ENCODE data around the gene USP4.

GRCh38 chr3:49316696-49317457, 23.0 kb downstream of the USP4 start:
- TF ChIP-seq, protein P1, sequence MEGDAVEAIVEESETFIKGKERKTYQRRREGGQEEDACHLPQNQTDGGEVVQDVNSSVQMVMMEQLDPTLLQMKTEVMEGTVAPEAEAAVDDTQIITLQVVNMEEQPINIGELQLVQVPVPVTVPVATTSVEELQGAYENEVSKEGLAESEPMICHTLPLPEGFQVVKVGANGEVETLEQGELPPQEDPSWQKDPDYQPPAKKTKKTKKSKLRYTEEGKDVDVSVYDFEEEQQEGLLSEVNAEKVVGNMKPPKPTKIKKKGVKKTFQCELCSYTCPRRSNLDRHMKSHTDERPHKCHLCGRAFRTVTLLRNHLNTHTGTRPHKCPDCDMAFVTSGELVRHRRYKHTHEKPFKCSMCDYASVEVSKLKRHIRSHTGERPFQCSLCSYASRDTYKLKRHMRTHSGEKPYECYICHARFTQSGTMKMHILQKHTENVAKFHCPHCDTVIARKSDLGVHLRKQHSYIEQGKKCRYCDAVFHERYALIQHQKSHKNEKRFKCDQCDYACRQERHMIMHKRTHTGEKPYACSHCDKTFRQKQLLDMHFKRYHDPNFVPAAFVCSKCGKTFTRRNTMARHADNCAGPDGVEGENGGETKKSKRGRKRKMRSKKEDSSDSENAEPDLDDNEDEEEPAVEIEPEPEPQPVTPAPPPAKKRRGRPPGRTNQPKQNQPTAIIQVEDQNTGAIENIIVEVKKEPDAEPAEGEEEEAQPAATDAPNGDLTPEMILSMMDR (IDR thresholded peaks at IDR 0.05; ENCODE audit: insufficient read depth, low read length) = no peak
- TF ChIP-seq POLR2AphosphoS5 (IDR thresholded peaks at IDR 0.05; ENCODE audit: low read depth) (no peak), GABPA (IDR thresholded peaks at IDR 0.05; ENCODE audit: low read depth) (no peak), SPI1 (IDR thresholded peaks at IDR 0.05; ENCODE audit: borderline replicate concordance, low read depth) (no peak)
- TF ChIP-seq, protein P2, sequence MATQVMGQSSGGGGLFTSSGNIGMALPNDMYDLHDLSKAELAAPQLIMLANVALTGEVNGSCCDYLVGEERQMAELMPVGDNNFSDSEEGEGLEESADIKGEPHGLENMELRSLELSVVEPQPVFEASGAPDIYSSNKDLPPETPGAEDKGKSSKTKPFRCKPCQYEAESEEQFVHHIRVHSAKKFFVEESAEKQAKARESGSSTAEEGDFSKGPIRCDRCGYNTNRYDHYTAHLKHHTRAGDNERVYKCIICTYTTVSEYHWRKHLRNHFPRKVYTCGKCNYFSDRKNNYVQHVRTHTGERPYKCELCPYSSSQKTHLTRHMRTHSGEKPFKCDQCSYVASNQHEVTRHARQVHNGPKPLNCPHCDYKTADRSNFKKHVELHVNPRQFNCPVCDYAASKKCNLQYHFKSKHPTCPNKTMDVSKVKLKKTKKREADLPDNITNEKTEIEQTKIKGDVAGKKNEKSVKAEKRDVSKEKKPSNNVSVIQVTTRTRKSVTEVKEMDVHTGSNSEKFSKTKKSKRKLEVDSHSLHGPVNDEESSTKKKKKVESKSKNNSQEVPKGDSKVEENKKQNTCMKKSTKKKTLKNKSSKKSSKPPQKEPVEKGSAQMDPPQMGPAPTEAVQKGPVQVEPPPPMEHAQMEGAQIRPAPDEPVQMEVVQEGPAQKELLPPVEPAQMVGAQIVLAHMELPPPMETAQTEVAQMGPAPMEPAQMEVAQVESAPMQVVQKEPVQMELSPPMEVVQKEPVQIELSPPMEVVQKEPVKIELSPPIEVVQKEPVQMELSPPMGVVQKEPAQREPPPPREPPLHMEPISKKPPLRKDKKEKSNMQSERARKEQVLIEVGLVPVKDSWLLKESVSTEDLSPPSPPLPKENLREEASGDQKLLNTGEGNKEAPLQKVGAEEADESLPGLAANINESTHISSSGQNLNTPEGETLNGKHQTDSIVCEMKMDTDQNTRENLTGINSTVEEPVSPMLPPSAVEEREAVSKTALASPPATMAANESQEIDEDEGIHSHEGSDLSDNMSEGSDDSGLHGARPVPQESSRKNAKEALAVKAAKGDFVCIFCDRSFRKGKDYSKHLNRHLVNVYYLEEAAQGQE (IDR thresholded peaks at IDR 0.05; ENCODE audit: insufficient replicate concordance, low read depth) = no peak

Measured in HL-60 (cell line).